Trophoblast cell (in vitro differentiated cells and primary cell): ENCODE measurements around the gene HMCN2.

Experiments used
- DNase-seq, 2 donors: peaks; one replicate each; pipeline ENCODE4 v3.0.0-alpha.2; 2016
- H2AFZ ChIP-seq: 2 replicates; pipeline ENCODE4 v1.6.1; 2013; ENCODE audit warnings: low read length, moderate library complexity, mild to moderate bottlenecking; ENCODE audit not compliant: insufficient read depth, poor library complexity
- H2AK5ac ChIP-seq: 2 replicates; pipeline ENCODE4 v1.6.1; 2013; ENCODE audit warnings: mild to moderate bottlenecking, low read length
- H2BK120ac ChIP-seq: 2 replicates; pipeline ENCODE4 v1.6.1; 2013; ENCODE audit warnings: low read length, mild to moderate bottlenecking, moderate library complexity; ENCODE audit not compliant: insufficient read depth, poor library complexity
- H2BK12ac ChIP-seq: 2 replicates; pipeline ENCODE4 v1.6.1; 2013; ENCODE audit warnings: mild to moderate bottlenecking, low read length, moderate library complexity
- H2BK5ac ChIP-seq: 2 replicates; pipeline ENCODE4 v1.6.1; 2013; ENCODE audit warnings: low read length, low read depth, moderate library complexity, mild to moderate bottlenecking; ENCODE audit not compliant: poor library complexity
- H3K14ac ChIP-seq: 2 replicates; pipeline ENCODE4 v1.6.1; 2013; ENCODE audit warnings: mild to moderate bottlenecking, low read length
- H3K18ac ChIP-seq: 2 replicates; pipeline ENCODE4 v1.6.1; 2013; ENCODE audit warnings: mild to moderate bottlenecking, low read length
- H3K23ac ChIP-seq: 2 replicates; pipeline ENCODE4 v1.6.1; 2013; ENCODE audit warnings: low read length
- H3K27ac ChIP-seq: 2 replicates; pipeline ENCODE4 v1.5.1; 2013; ENCODE audit warnings: low read depth, mild to moderate bottlenecking, inconsistent platforms, low read length, moderate library complexity
- H3K27me3 ChIP-seq: 2 replicates; pipeline ENCODE4 v1.6.1; 2013; ENCODE audit warnings: inconsistent platforms, mild to moderate bottlenecking, low read length, moderate library complexity; ENCODE audit not compliant: insufficient read depth
- H3K36me3 ChIP-seq, 2 experiments: 1 replicate in 1 of 2; 2 replicates in 1 of 2; pipeline ENCODE4 v1.6.1; 2013; ENCODE audit warnings: low read length in 2 of 2, mild to moderate bottlenecking in 2 of 2, moderate library complexity in 1 of 2; ENCODE audit not compliant: insufficient read depth in 2 of 2, control insufficient read depth in 1 of 2
- H3K4ac ChIP-seq: 2 replicates; pipeline ENCODE4 v1.6.1; 2013; ENCODE audit warnings: low read depth, mild to moderate bottlenecking, low read length, moderate library complexity
- H3K4me1 ChIP-seq, 2 experiments: 1 replicate in 1 of 2; 2 replicates in 1 of 2; pipeline ENCODE4 v1.6.1; 2013; ENCODE audit warnings: low read length in 2 of 2, mild to moderate bottlenecking in 2 of 2, moderate library complexity in 1 of 2; ENCODE audit not compliant: insufficient read depth in 2 of 2, control insufficient read depth in 1 of 2
- H3K4me2 ChIP-seq: 2 replicates; pipeline ENCODE4 v1.6.1; 2013; ENCODE audit warnings: inconsistent platforms, mild to moderate bottlenecking, low read length, moderate library complexity
- H3K4me3 ChIP-seq: 2 replicates; pipeline ENCODE4 v1.5.1; 2013; ENCODE audit warnings: mild to moderate bottlenecking, low read depth, low read length, inconsistent platforms
- H3K79me1 ChIP-seq: one replicate; pipeline ENCODE4 v1.6.1; 2013; ENCODE audit warnings: low read length
- H3K79me2 ChIP-seq: 2 replicates; pipeline ENCODE4 v1.6.1; 2013; ENCODE audit warnings: low read length, mild to moderate bottlenecking; ENCODE audit not compliant: control insufficient read depth, insufficient read depth, poor library complexity
- H3K9ac ChIP-seq: 2 replicates; pipeline ENCODE4 v1.6.1; 2013; ENCODE audit warnings: mild to moderate bottlenecking, low read length
- H3K9me3 ChIP-seq: 2 replicates; pipeline ENCODE4 v1.6.1; 2013; ENCODE audit warnings: low read depth, mild to moderate bottlenecking, control low read depth, inconsistent platforms, low read length; ENCODE audit not compliant: insufficient read depth
- H4K12ac ChIP-seq: 2 replicates; pipeline ENCODE4 v1.6.1; 2013; ENCODE audit warnings: low read depth, mild to moderate bottlenecking, low read length, moderate library complexity
- H4K8ac ChIP-seq: 2 replicates; pipeline ENCODE4 v1.6.1; 2013; ENCODE audit warnings: low read depth, mild to moderate bottlenecking, low read length, moderate library complexity
- H4K91ac ChIP-seq: one replicate; pipeline ENCODE4 v1.6.1; 2013; ENCODE audit warnings: low read depth, mild to moderate bottlenecking, low read length, moderate library complexity
- WGBS: extraction: QIAGEN DNeasy Blood & Tissue Kit; methylation state at CpG from one replicate; pipeline ENCODE4 v1.1.7; 2013; ENCODE audit warnings: missing lambda C conversion rate; ENCODE audit not compliant: insufficient read length, insufficient coverage; ENCODE audit errors: extremely low coverage; 5-methylcytosine and 5-hydroxymethylcytosine counted together

Gene HMCN2

GRCh38 chr9:130390390-130390789, 124.8 kb downstream of the HMCN2 start:
- Histone ChIP-seq H3K4ac (no peak overlapping the region), H4K91ac (no peak overlapping the region), H2AK5ac (no peak overlapping the region), H2BK120ac (no peak overlapping the region), H3K18ac (no peak overlapping the region), H2BK5ac (no peak overlapping the region), H2AFZ (no peak overlapping the region), H3K23ac (no peak overlapping the region), H3K27ac (no peak overlapping the region), H3K4me3 (no peak overlapping the region), H3K36me3 (peaks cover 0 to 4% of the 10 kb centered on the region in 2 experiments), H3K4me1 (no peaks in the 10 kb centered on the region), H2BK12ac (no peak overlapping the region), H3K9me3 (peaks cover 1% of the 10 kb centered on the region), H4K8ac (no peak overlapping the region), H3K9ac (no peak overlapping the region), H3K79me2 (no peaks in the 10 kb centered on the region), H4K12ac (no peak overlapping the region), H3K14ac (no peak overlapping the region), H3K79me1 (no peaks in the 10 kb centered on the region), H3K4me2 (no peak overlapping the region), H3K27me3 (no peaks in the 10 kb centered on the region)
- WGBS: no CpG with 5 or more reads among the region's 7 CpGs
- no peak for DNase-seq

DNA sequence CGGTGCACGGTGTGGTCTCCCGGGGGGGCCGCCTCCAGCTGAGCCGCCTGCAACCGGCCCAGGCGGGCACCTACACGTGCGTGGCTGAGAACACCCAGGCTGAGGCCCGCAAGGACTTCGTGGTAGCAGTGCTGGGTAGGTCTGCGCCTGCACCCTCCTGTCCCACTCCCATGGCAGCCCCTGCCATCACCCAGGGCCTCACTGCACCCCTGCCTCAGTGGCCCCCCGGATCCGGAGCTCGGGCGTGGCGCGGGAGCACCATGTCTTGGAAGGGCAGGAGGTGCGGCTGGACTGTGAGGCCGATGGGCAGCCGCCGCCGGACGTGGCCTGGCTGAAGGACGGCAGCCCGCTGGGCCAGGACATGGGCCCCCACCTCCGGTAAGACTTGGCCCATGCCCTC, 125.4 kb downstream of the HMCN2 start:
- no peaks in the 10 kb centered on the region for H3K27me3 ChIP-seq
- H2BK12ac ChIP-seq: no peak overlapping the region
- no CpG with 5 or more reads among the region's 27 CpGs for WGBS
- H2AK5ac ChIP-seq: no peak overlapping the region
- H3K9ac ChIP-seq: no peak overlapping the region
- H3K79me2 ChIP-seq: no peaks in the 10 kb centered on the region
- no peak overlapping the region for H3K14ac ChIP-seq
- no peak overlapping the region for H3K4ac ChIP-seq
- H3K36me3 ChIP-seq: peaks cover 0 to 4% of the 10 kb centered on the region in 2 experiments
- H3K23ac ChIP-seq: no peak overlapping the region
- no peak overlapping the region for H2AFZ ChIP-seq
- peaks cover 1% of the 10 kb centered on the region for H3K9me3 ChIP-seq
- no peak overlapping the region for H2BK5ac ChIP-seq
- no peak overlapping the region for H4K12ac ChIP-seq
- no peak overlapping the region for H2BK120ac ChIP-seq
- H4K91ac ChIP-seq: no peak overlapping the region
- no peak overlapping the region for H3K18ac ChIP-seq
- no peak overlapping the region for H3K4me3 ChIP-seq
- H3K79me1 ChIP-seq: no peaks in the 10 kb centered on the region
- no peak for DNase-seq
- no peak overlapping the region for H4K8ac ChIP-seq
- no peaks in the 10 kb centered on the region for H3K4me1 ChIP-seq
- no peak overlapping the region for H3K4me2 ChIP-seq
- no peak overlapping the region for H3K27ac ChIP-seq

DNA sequence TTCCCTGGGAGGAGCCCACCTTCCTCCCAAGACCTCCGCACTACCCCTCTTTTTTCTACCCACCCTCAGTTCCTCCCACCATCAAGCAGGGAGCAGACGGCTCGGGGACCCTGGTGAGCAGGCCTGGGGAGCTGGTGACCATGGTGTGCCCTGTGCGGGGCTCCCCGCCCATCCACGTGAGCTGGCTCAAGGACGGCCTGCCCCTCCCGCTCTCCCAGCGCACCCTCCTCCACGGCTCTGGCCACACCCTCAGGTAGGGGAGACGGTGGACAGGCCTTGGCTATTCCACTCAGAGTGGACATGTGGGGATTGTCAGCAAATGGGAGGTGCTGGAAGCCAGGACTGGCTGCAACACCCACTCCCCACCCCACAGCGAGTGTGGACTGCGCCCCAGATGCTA, 126.3 kb downstream of the HMCN2 start:
- Histone ChIP-seq H3K27me3 (no peaks in the 10 kb centered on the region), H3K36me3 (peaks cover 0 to 4% of the 10 kb centered on the region in 2 experiments), H4K12ac (no peak overlapping the region), H3K14ac (no peak overlapping the region), H3K79me1 (no peaks in the 10 kb centered on the region), H3K9me3 (peaks cover 2% of the 10 kb centered on the region), H3K27ac (no peak overlapping the region), H4K91ac (no peak overlapping the region), H2AFZ (no peak overlapping the region), H2BK5ac (no peak overlapping the region), H3K4me2 (no peak overlapping the region), H3K18ac (no peak overlapping the region), H2BK12ac (no peak overlapping the region), H3K4ac (no peak overlapping the region), H3K4me3 (no peak overlapping the region), H4K8ac (no peak overlapping the region), H3K4me1 (no peaks in the 10 kb centered on the region), H3K79me2 (no peaks in the 10 kb centered on the region), H2BK120ac (no peak overlapping the region), H3K23ac (no peak overlapping the region), H2AK5ac (no peak overlapping the region), H3K9ac (no peak overlapping the region)
- WGBS: no CpG with 5 or more reads among the region's 13 CpGs
- no peak for DNase-seq

GRCh38 chr9:130393681-130394071, 128.1 kb downstream of the HMCN2 start:
- Histone ChIP-seq H3K4me1 (no peaks in the 10 kb centered on the region), H2BK12ac (no peak overlapping the region), H3K79me2 (no peaks in the 10 kb centered on the region), H3K79me1 (no peaks in the 10 kb centered on the region), H3K9me3 (peaks cover 2% of the 10 kb centered on the region), H3K18ac (no peak overlapping the region), H3K27ac (no peak overlapping the region), H3K4me3 (no peak overlapping the region), H2AFZ (no peak overlapping the region), H2BK120ac (no peak overlapping the region), H4K8ac (no peak overlapping the region), H3K36me3 (peaks cover 0 to 4% of the 10 kb centered on the region in 2 experiments), H4K12ac (no peak overlapping the region), H2BK5ac (no peak overlapping the region), H3K9ac (no peak overlapping the region), H3K27me3 (no peaks in the 10 kb centered on the region), H2AK5ac (no peak overlapping the region), H3K4me2 (no peak overlapping the region), H4K91ac (no peak overlapping the region), H3K23ac (no peak overlapping the region), H3K14ac (no peak overlapping the region), H3K4ac (no peak overlapping the region)
- no CpG with 5 or more reads among the region's 16 CpGs for WGBS
- DNase-seq: no peak
